Stimulated activated CD4-positive, alpha-beta T cell treated with anti-CD3 and anti-CD28 coated beads, Interleukin-1b, Interleukin-23, amount 100 ng/mL, for 1 hour (primary cell): ENCODE measurements around the gene PRPF4.

Experiments
- DNase-seq, 2 donors: peaks; one replicate each; pipeline ENCODE4 v3.0.0-alpha.2; 2020; ENCODE audit warnings: low read depth in 2 of 2

The PRPF4 gene

GRCh38 chr9:113311961-113312360 lies 36.5 kb downstream of the PRPF4 start:
- DNase-seq: no peak

- no peak for DNase-seq
Measured at GRCh38 chr9:113313261-113313660, 37.8 kb downstream of the PRPF4 start.

- no peak for DNase-seq
Measured at GRCh38 chr9:113315231-113315630, 39.8 kb downstream of the PRPF4 start.

- no peak for DNase-seq
Measured at GRCh38 chr9:113316030-113316429, 40.6 kb downstream of the PRPF4 start.

- no peak for DNase-seq
Measured at GRCh38 chr9:113317777-113318176, 42.3 kb downstream of the PRPF4 start.

GRCh38 chr9:113319054-113319453 lies 43.6 kb downstream of the PRPF4 start:
- no peak for DNase-seq

GRCh38 chr9:113320051-113320450 lies 44.6 kb downstream of the PRPF4 start:
- DNase-seq: no peak

- no peak for DNase-seq
Measured at GRCh38 chr9:113322671-113323070, 47.2 kb downstream of the PRPF4 start.

- DNase-seq: no peak
Measured at GRCh38 chr9:113326230-113326629, 50.8 kb downstream of the PRPF4 start.

- DNase-seq: no peak
Measured at GRCh38 chr9:113328045-113328782, 52.8 kb downstream of the PRPF4 start.

- DNase-seq: no peak
Measured at GRCh38 chr9:113331780-113332179, 56.3 kb downstream of the PRPF4 start.

- no peak for DNase-seq
Measured at GRCh38 chr9:113337714-113338113, 62.3 kb downstream of the PRPF4 start.

- peak; percentile 56 to 72 for DNase-seq
Measured at GRCh38 chr9:113340011-113340699, 64.7 kb downstream of the PRPF4 start, which contains the start of gene WDR31. Gene WDR31 (minus strand): TSS chr9:113340275. CDS start chr9:113332022, 8,253 bp downstream.

GRCh38 chr9:113341712-113342410 lies 66.4 kb downstream of the PRPF4 start:
- no peak for DNase-seq
